CD4-positive, alpha-beta T cell (primary cell): ENCODE results near the gene RBPJL. TPM values are rescaled to one million over a fixed set of nuclear protein-coding genes. Genes with fewer than 3 reads are reported as not detected.

ENCODE experiments used
- ATAC-seq: fragments of 200-7000 bp; cut with Tn5 transposase; one replicate; pipeline ENCODE4 v1.10.0; 2022; ENCODE audit warnings: mild to moderate bottlenecking; ENCODE audit not compliant: poor library complexity
- CTCF ChIA-PET: fragments of 350-600 bp; sonication (Branson Sonifier 250); formaldehyde crosslinking; loops from one replicate; lab custom pipeline; 2021; ENCODE audit warnings: antibody characterized with exemption, inconsistent platforms; lab: Charles Lee
- POLR2A ChIA-PET: fragments of 350-600 bp; sonication (Branson Sonifier 250); formaldehyde crosslinking; loops from one replicate; lab custom pipeline; 2021; ENCODE audit warnings: antibody characterized with exemption, inconsistent platforms; lab: Charles Lee
- DNase-seq, 14 experiments: peaks; one replicate each; pipeline ENCODE4 v3.0.0-alpha.2; 2013 to 2020; ENCODE audit warnings: mixed read lengths in 2 of 14
- H3K27ac ChIP-seq, 2 donors: one replicate each; pipeline versions ENCODE4 v1.5.1 to v1.7.0; 2013; ENCODE audit warnings: low read length in 2 of 2, low read depth in 1 of 2, mild to moderate bottlenecking in 1 of 2
- H3K27me3 ChIP-seq, 2 experiments: 1 replicate in 1 of 2; 2 replicates in 1 of 2; pipeline versions ENCODE4 v1.6.1 to v1.7.0; 2013; ENCODE audit warnings: low read length in 2 of 2, control low read depth in 1 of 2, mild to moderate bottlenecking in 1 of 2, moderate library complexity in 1 of 2; ENCODE audit not compliant: insufficient read depth in 2 of 2, control insufficient read depth in 1 of 2
- H3K36me3 ChIP-seq: one replicate; pipeline ENCODE4 v1.6.1; 2013; ENCODE audit warnings: low read length, control low read depth; ENCODE audit not compliant: insufficient read depth
- H3K4me1 ChIP-seq: one replicate; pipeline ENCODE4 v1.6.1; 2013; ENCODE audit warnings: low read length, control low read depth; ENCODE audit not compliant: insufficient read depth
- H3K4me3 ChIP-seq: one replicate; pipeline ENCODE4 v1.5.1; 2013; ENCODE audit warnings: mild to moderate bottlenecking, low read length, moderate library complexity
- H3K9me3 ChIP-seq, 2 experiments: 1 replicate in 1 of 2; 2 replicates in 1 of 2; pipeline versions ENCODE4 v1.6.1 to v1.7.0; 2013; ENCODE audit warnings: low read length in 2 of 2, mild to moderate bottlenecking in 2 of 2, control low read depth in 1 of 2, moderate library complexity in 1 of 2; ENCODE audit not compliant: control insufficient read depth in 1 of 2, insufficient read depth in 1 of 2
- H3K27ac Mint-ChIP-seq: one replicate; pipeline ENCODE4 v1.8.0; 2020; ENCODE audit warnings: mixed read lengths
- H3K27me3 Mint-ChIP-seq: one replicate; pipeline ENCODE4 v1.8.0; 2021; ENCODE audit warnings: mixed read lengths
- H3K36me3 Mint-ChIP-seq: one replicate; pipeline ENCODE4 v1.8.0; 2021; ENCODE audit warnings: low read depth, mixed read lengths
- H3K4me1 Mint-ChIP-seq: one replicate; pipeline ENCODE4 v1.8.0; 2021; ENCODE audit warnings: low read depth, mixed read lengths
- H3K4me3 Mint-ChIP-seq: one replicate; pipeline ENCODE4 v1.8.0; 2020; ENCODE audit warnings: mild to moderate bottlenecking, mixed read lengths
- H3K9me3 Mint-ChIP-seq: one replicate; pipeline ENCODE4 v1.8.0; 2020; ENCODE audit warnings: mixed read lengths
- intact Hi-C, 2 experiments: fragments of 100-400 bp; cut with DNase I in 1 of 2; cut with micrococcal nuclease in 1 of 2; formaldehyde crosslinking; loops; one replicate each; pipeline versions ENCODE4 v1.15.1 to v1.9.0; 2023 to 2025; cut with DNase I, micrococcal nuclease
- total RNA-seq, 174 experiments: library from RNA in 2 of 174; stranded (reverse) in 2 of 174; gene quantifications; one replicate each; pipeline ENCODE4 v1.2.3 and lab custom pipeline; 2021 to 2026
- TF ChIP-seq, protein P1 (sequence below): fragments of 200-600 bp; IDR thresholded peaks from one replicate; pipeline ENCODE4 v1.8.0; 2022; ENCODE audit warnings: antibody characterized with exemption, mild to moderate bottlenecking

The RBPJL gene
- total RNA-seq, 2 experiments from 2014 or later = not detected

DNA sequence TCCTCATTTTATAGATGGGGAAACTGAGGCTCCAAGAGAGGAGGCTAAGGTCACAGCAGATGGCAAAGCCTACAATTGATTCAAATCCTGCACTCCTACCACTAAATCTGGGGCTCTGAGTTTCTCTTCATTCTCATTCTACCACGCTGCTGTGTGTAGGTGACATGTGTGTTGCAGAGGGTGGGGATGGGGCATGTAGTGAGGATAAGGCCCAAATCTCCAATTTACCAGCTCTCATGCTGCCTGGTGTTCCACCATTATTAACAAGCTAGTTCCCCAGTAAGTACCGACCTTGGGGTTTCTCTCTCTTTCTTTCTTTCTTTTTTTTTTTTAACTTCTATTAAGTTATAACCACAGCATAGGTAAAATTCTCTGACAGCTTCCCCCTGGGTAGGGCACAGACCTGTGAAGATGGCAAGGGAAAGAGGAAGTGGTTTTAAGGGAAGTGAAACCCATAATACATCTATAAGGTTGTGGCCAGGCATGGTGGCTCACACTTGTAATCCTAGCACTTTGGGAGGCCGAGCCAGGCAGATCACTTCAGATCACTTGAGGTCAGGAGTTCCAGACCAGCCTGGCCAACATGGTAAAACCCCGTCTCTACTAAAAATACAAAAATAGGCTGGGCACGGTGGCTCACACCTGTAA, 14.4 kb downstream of the RBPJL start:
- CTCF ChIA-PET = interaction anchor here (1.2 to 4.2 kb wide), 5 partner anchors 9 to 450 kb away, joined by 4 to 31 read pairs (median 9); no protein-coding TSS in a partner anchor
- DNase-seq = peak in 4 of 14 experiments; percentile 10 to 63 (median 56)

DNA sequence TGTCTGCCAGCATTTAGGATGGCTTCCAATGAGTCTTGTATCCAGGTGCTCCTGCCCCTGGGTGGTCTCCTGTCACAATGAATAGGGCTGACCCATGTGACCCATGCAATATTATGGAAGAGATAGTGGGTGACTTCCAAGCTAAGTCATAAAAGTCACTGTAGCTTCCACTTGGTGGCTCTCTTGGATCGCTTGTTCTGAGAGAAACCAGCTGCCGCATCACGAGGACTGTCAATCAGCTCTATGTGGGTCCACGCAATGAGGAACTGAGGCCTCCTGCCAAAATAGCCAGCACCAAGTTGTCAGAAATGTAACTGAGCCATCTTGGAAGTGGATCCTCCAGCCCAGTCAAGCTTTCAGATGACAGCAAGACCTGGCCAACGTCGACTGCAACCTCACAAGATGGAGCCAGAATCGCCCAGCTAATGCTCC, 16.3 kb downstream of the RBPJL start:
- Mint-ChIP-seq H3K36me3 (no peaks in the 10 kb centered on the region), H3K27me3 (no peaks in the 10 kb centered on the region), H3K27ac (no peak overlapping the region), H3K4me3 (no peak overlapping the region), H3K4me1 (peaks cover 21% of the 10 kb centered on the region), H3K9me3 (no peaks in the 10 kb centered on the region)
- Histone ChIP-seq H3K36me3 (no peaks in the 10 kb centered on the region), H3K27ac (no peak overlapping the region), H3K9me3 (no peaks in the 10 kb centered on the region), H3K27me3 (no peaks in the 10 kb centered on the region), H3K4me1 (peaks cover 31% of the 10 kb centered on the region), H3K4me3 (no peak overlapping the region)
- POLR2A ChIA-PET = interaction anchor here (1.0 to 1.3 kb wide), 2 partner anchors 12 to 114 kb away, joined by 3 read pairs; no protein-coding TSS in a partner anchor
- intact Hi-C loops = no loop called here
- DNase-seq (peak in 3 of 14 experiments; percentile 21 to 49 (median 45)), ATAC-seq (no peak)
- TF ChIP-seq, protein P1, sequence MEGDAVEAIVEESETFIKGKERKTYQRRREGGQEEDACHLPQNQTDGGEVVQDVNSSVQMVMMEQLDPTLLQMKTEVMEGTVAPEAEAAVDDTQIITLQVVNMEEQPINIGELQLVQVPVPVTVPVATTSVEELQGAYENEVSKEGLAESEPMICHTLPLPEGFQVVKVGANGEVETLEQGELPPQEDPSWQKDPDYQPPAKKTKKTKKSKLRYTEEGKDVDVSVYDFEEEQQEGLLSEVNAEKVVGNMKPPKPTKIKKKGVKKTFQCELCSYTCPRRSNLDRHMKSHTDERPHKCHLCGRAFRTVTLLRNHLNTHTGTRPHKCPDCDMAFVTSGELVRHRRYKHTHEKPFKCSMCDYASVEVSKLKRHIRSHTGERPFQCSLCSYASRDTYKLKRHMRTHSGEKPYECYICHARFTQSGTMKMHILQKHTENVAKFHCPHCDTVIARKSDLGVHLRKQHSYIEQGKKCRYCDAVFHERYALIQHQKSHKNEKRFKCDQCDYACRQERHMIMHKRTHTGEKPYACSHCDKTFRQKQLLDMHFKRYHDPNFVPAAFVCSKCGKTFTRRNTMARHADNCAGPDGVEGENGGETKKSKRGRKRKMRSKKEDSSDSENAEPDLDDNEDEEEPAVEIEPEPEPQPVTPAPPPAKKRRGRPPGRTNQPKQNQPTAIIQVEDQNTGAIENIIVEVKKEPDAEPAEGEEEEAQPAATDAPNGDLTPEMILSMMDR = no peak
- CTCF ChIA-PET = interaction anchor here (0.9 to 1.8 kb wide), 3 partner anchors 11 to 448 kb away, joined by 4 to 8 read pairs (median 4); no protein-coding TSS in a partner anchor

More for the DNA sequence above, 14.4 kb downstream of the RBPJL start:
- Mint-ChIP-seq H3K9me3 (no peaks in the 10 kb centered on the region), H3K4me3 (no peak overlapping the region), H3K27me3 (peaks cover 10% of the 10 kb centered on the region), H3K4me1 (peaks cover 21% of the 10 kb centered on the region), H3K27ac (peak overlapping the region; percentile 17), H3K36me3 (no peaks in the 10 kb centered on the region)
- Histone ChIP-seq H3K4me1 (peaks cover 31% of the 10 kb centered on the region), H3K9me3 (peaks cover 0 to 5% of the 10 kb centered on the region in 2 experiments), H3K4me3 (no peak overlapping the region), H3K36me3 (no peaks in the 10 kb centered on the region), H3K27ac (no peak overlapping the region), H3K27me3 (peaks cover 0 to 3% of the 10 kb centered on the region in 2 experiments)
- POLR2A ChIA-PET = interaction anchor here (0.6 kb wide), 2 partner anchors 94 to 116 kb away, joined by 3 read pairs; no protein-coding TSS in a partner anchor
- intact Hi-C loops = no loop called here
- TF ChIP-seq, protein P1 = no peak
- ATAC-seq = peak; percentile 73

DNA sequence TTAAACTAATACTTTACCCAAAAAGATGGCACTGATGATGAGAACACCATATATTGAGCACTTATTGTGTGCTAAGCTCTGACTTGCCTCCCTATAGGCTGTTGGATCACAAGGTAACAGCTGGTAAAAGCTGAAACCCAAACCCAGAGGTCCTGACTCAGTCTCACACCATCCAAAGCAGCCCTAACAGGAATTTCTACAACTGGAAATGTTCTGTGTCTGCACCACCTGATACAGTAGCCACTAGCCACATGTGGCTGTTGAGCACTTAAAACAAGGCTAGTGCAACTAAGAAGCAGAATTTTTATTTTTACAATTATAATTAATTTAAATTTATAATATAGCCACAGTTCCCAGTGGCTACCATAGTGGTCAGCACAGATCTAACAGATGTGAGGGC, 17.1 kb downstream of the RBPJL start:
- peaks cover 28% of the 10 kb centered on the region for H3K4me1 ChIP-seq
- no peak overlapping the region for H3K27ac Mint-ChIP-seq
- no peaks in the 10 kb centered on the region for H3K27me3 ChIP-seq
- H3K4me3 Mint-ChIP-seq = no peak overlapping the region
- no peaks in the 10 kb centered on the region for H3K27me3 Mint-ChIP-seq
- H3K4me3 ChIP-seq = no peak overlapping the region
- no peaks in the 10 kb centered on the region for H3K36me3 Mint-ChIP-seq
- H3K9me3 Mint-ChIP-seq = no peaks in the 10 kb centered on the region
- H3K36me3 ChIP-seq = no peaks in the 10 kb centered on the region
- no peaks in the 10 kb centered on the region for H3K9me3 ChIP-seq
- POLR2A ChIA-PET = interaction anchor here (1.3 kb wide), 1 partner anchor 11 kb away, joined by 3 read pairs; no protein-coding TSS in a partner anchor
- DNase-seq = no peak
- intact Hi-C loops = no loop called here
- peaks cover 20% of the 10 kb centered on the region for H3K4me1 Mint-ChIP-seq
- ATAC-seq = no peak
- TF ChIP-seq, protein P1 = no peak
- H3K27ac ChIP-seq = no peak overlapping the region
- CTCF ChIA-PET = interaction anchor here (0.7 to 1.8 kb wide), 3 partner anchors 12 to 447 kb away, joined by 3 to 8 read pairs (median 4); no protein-coding TSS in a partner anchor
